HepG2 (cell line): ENCODE results near the gene PLXNC1. TPM values are rescaled to one million over a fixed set of nuclear protein-coding genes. Genes with fewer than 3 reads are reported as not detected.

Source experiments
- ARNTL ChIP-seq: sonication (generic); formaldehyde crosslinking; IDR thresholded peaks from 2 replicates; pipeline ENCODE4 v1.4.0; 2020; ENCODE audit warnings: mild to moderate bottlenecking, missing genetic modification reagents
- CEBPB ChIP-seq: IDR thresholded peaks from 2 replicates; pipeline ENCODE4 v1.6.1; 2011; ENCODE audit warnings: low read depth, low read length, improper control_type of control experiment, borderline replicate concordance
- ELF4 ChIP-seq: sonication (generic); formaldehyde crosslinking; IDR thresholded peaks from 2 replicates; pipeline ENCODE4 v1.5.0; 2020; ENCODE audit warnings: missing genetic modification reagents, mild to moderate bottlenecking, moderate library complexity, borderline replicate concordance
- HMGXB3 ChIP-seq: sonication (generic); formaldehyde crosslinking; IDR thresholded peaks from 2 replicates; pipeline ENCODE4 v1.4.0; 2020; ENCODE audit warnings: missing genetic modification reagents, borderline replicate concordance
- JARID2 ChIP-seq: sonication (generic); formaldehyde crosslinking; IDR thresholded peaks from 2 replicates; pipeline ENCODE4 v1.8.1; 2023; ENCODE audit warnings: missing genetic modification reagents, inconsistent platforms; ENCODE audit not compliant: insufficient replicate concordance
- POGK ChIP-seq: sonication (generic); formaldehyde crosslinking; conservative IDR thresholded peaks from 2 replicates; pipeline ENCODE4 v1.8.0; 2022; ENCODE audit warnings: mild to moderate bottlenecking, moderate library complexity, missing genetic modification reagents
- PRDM10 ChIP-seq: sonication (generic); formaldehyde crosslinking; IDR thresholded peaks from 2 replicates; pipeline ENCODE4 v1.4.0; 2020; ENCODE audit warnings: low read depth, missing genetic modification reagents
- TCF7 ChIP-seq: sonication (generic); IDR thresholded peaks from 2 replicates; pipeline ENCODE4 v1.6.1; 2016; ENCODE audit warnings: antibody characterized with exemption, low read depth
- THAP8 ChIP-seq: sonication (generic); formaldehyde crosslinking; IDR thresholded peaks from 2 replicates; pipeline ENCODE4 v1.5.1; 2020; ENCODE audit warnings: missing genetic modification reagents, mild to moderate bottlenecking, borderline replicate concordance
- ZFP36 ChIP-seq: fragments of 150-350 bp; IDR thresholded peaks from 2 replicates; pipeline ENCODE4 v1.6.1; 2018; ENCODE audit warnings: borderline replicate concordance, low read length, low read depth; ENCODE audit not compliant: partially characterized antibody
- ZFP36L2 ChIP-seq: sonication (generic); formaldehyde crosslinking; IDR thresholded peaks from 2 replicates; pipeline ENCODE4 v1.4.0; 2020; ENCODE audit warnings: missing genetic modification reagents
- ZIK1 ChIP-seq: sonication (generic); formaldehyde crosslinking; IDR thresholded peaks from 2 replicates; pipeline ENCODE4 v1.5.0; 2020; ENCODE audit warnings: mild to moderate bottlenecking, low read depth, missing genetic modification reagents, borderline replicate concordance
- ZNF136 ChIP-seq: sonication (generic); formaldehyde crosslinking; IDR thresholded peaks from 2 replicates; pipeline ENCODE4 v1.8.1; 2022; ENCODE audit warnings: low read depth, mild to moderate bottlenecking, moderate library complexity, missing genetic modification reagents
- ZNF556 ChIP-seq: sonication (generic); formaldehyde crosslinking; IDR thresholded peaks from 2 replicates; pipeline ENCODE4 v1.4.0; 2020; ENCODE audit warnings: mild to moderate bottlenecking, missing genetic modification reagents, borderline replicate concordance
- ZNF768 ChIP-seq: sonication (generic); formaldehyde crosslinking; IDR thresholded peaks from 2 replicates; pipeline ENCODE4 v1.4.0; 2020; ENCODE audit warnings: missing genetic modification reagents
- polyA plus RNA-seq, 8 experiments: library from polyadenylated mRNA; depleted of rRNA in 3 of 8; stranded (reverse) in 7 of 8; unstranded in 1 of 8; fragments of >200 nt; fragmentation: Illumina TruSeq in 4 of 8; extraction: Trizol in 4 of 8; gene quantifications; 2 replicates each; pipeline versions ENCODE4 v1.2.1 to v1.2.3, GENCODE V29; 2011 to 2016; ENCODE audit warnings: low read depth in 4 of 8, missing spikeins in 1 of 8, mixed read lengths in 1 of 8; ENCODE audit not compliant: insufficient read depth in 1 of 8
- total RNA-seq, 5 experiments: library from RNA; depleted of rRNA; stranded (reverse); fragments of >200 nt; fragmentation: Illumina TruSeq; extraction: Trizol; gene quantifications; 2 replicates each; pipeline ENCODE4 v1.2.3, GENCODE V29; 2016; ENCODE audit warnings: low read depth in 1 of 5

Gene PLXNC1
- total and polyA plus RNA-seq, 2 of the 13 experiments (the other 11 are each of a cell fraction or from before 2014, with no cell fraction given), result 6.6 to 11.2 TPM

- TF ChIP-seq HMGXB3 (CRISPR knock-in tag), result no peak
- peak; percentile 89; the same call in 1 of the 2 replicates for TF ChIP-seq ZNF768 (CRISPR knock-in tag)
- no peak for TF ChIP-seq ZFP36L2 (CRISPR knock-in tag)
- TF ChIP-seq ZIK1, result no peak
- TF ChIP-seq PRDM10, result no peak
- no peak for TF ChIP-seq CEBPB
- no peak for TF ChIP-seq JARID2 (CRISPR knock-in tag)
- TF ChIP-seq ZFP36, result peak; percentile 61
- no peak for TF ChIP-seq ELF4 (CRISPR knock-in tag)
- TF ChIP-seq POGK (CRISPR knock-in tag), result no peak
- TF ChIP-seq ZNF136, result no peak
- no peak for TF ChIP-seq ZNF556 (CRISPR knock-in tag)
- TF ChIP-seq ARNTL (CRISPR knock-in tag), result no peak
- TF ChIP-seq TCF7, result peak; percentile 12; the same call in 1 of the 2 replicates
- no peak for TF ChIP-seq THAP8 (CRISPR knock-in tag)
Observed at GRCh38 chr12:94169966-94170689, 21.8 kb downstream of the PLXNC1 start (continued).
